ENCODE data around the gene FAM234B.
"Not testable (repeated sequence)": the region's sequence is repeated elsewhere in the genome, so short reads cannot be mapped to it uniquely, and the experiment has no call there.

Gene FAM234B

DNA sequence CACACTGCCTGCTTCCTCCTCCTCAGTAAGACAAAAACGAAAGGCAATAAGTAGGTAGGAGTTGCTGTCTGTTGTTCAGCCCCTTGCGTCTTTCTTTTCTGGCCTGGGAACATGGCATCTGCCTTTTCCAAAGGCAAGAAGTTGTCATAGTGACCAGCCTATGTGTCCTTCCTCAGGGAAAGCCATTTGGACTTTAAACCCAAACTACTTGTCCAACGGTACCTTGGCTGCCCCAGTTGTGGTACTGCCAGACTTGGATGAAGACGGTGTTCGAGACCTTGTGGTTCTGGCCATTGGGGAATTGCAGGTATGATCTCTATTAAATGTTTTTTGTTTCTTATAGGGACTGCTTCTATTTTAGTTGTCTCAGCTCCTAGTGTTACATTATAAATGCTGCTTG, 18.5 kb downstream of the FAM234B start:
- no peak for DNase-seq

- DNase-seq, result no peak
Measured at GRCh38 chr12:13066014-13066413, 21.8 kb downstream of the FAM234B start.

DNA sequence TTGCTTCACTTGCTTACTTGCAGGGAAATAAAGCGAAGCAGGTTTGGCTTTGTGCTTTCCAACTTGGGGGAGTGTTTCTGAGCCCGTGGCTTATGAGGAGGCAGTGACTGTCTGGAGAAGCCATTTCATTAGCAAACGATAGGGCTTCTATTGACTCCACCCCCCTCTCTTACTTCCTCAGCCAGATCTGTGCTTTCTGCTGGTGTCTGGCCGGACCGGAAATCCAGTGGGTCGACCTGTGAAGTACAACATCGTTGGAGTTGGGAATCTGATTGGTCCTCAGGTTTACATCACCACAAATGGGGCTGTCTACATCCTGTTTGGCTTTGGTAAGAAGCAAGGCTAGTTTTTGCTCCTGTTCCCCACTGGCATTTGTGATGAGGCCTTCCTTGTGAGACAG, 22.3 kb downstream of the FAM234B start:
- DNase-seq, result no peak

GRCh38 chr12:13067322-13067721, 23.1 kb downstream of the FAM234B start:
- no peak for DNase-seq

DNA sequence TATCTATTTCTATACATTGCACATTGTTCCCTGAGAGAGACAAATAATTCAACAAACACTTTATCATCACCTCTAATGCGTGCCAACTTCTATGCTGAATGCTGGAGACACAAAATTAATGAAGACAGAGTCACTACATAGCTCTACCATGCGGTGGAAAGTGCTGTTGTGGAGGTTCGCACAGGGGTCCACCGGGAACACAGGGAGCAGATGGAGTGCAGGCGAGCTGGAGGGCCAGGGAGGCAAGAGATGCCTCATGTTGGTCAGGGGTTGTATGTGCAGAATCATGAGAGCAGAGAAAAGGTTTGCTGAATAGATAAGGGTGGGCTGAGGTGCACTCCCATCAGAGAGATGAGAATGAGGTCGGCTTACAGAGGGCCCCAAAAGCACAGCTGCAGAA, 25.2 kb downstream of the FAM234B start:
- DNase-seq, result no peak

DNA sequence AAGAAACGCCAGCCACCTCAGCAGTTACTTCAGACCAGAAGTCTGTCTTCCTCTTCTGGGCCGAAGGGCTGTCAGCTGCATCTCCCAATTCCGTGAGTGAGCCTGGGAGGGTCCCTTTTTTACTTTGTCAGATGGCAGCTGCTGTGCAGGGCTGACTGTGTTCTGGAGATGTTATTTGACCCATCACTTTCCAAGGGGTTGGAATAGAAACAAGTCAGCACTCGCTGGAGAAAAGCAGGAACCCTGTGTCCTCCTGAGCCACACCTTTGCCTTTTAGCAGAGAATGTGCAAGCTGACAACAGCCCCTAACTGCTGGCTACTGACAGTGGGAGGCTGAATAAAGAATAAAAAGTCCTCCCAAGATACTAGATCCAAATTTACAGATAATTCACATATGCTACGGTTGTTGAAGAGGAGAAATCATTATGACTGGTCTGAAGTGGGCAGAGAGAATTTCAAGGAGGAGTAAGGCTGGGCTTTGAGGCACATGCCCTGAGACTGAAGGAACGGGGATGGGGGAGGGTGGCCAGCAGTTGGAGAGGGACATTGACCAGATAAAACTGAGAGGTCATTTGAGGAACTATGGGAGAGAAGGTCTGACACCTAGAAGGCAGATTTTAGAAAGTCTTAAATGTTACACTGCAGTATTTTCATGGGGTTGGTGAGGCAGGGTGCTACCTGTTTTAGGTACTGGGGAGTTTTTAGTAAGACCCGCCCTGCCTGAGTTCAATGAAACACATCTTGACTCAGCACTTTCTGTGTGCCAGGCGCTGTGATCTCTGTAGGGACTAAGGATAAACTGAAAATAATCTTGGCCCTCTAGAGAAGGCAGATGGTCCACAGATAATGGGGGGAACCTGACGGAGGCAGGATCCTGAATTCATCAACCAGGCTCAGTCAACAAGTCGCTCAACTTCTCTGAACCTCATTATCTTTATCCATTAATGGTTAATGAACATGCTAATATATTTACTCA, 27.4 kb downstream of the FAM234B start:
- DNase-seq, result no peak

DNA sequence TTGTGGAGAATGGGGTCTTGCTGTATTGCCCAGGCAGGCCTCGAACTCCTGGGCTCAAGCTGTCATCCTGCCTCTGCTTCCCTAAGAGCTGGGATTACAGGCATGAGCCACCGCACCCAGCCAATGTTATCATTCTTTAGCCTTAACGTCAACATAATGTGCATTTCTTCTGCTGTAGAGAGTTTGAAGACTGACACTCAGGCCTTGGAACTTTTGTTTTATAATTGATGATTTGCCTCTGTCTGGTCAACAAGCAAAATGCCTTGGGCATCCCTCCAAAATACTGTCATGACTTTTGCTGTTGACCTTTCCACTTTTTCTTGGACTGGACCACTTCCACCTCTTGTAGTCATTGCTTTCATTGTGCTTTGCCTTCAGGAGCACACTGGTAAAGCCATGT, 29.0 kb downstream of the FAM234B start:
- no peak for DNase-seq

DNA sequence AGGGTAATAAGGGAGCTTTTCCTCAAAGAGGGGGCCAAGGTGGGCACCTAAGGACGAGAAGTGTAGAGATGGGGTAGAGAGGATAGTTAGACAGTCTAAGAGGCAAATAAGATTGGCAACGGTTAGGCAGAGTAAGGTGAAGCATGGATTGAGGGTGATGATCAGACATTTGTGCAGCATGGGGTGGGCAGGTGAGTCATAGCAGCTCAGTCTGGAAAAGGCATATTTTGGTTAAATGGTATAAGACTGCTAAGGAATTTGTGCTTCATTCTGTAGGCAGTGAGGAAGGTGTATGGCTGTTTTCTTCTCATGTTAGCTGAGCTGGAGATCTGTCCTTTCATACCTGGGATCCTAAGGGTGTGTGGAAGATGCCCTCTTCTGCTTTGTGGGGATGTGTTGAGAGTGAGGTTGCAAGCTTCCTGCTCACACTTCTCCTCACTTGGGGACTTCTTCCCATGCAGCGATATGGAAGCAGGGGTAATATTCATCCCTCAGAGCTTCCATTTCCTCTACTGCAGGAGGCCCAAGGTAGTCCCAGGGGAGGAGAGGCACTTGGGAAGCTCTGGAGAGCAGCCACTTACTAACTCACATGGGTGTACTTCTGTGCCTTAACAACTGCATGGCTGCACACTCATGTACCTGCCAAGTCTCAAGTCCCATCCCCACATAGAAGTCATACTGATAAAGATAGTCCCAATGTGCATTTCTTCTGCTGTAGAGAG, 30.4 kb downstream of the FAM234B start:
- no peak for DNase-seq

GRCh38 chr12:13075118-13075480, 30.9 kb downstream of the FAM234B start:
- no peak for DNase-seq

DNA sequence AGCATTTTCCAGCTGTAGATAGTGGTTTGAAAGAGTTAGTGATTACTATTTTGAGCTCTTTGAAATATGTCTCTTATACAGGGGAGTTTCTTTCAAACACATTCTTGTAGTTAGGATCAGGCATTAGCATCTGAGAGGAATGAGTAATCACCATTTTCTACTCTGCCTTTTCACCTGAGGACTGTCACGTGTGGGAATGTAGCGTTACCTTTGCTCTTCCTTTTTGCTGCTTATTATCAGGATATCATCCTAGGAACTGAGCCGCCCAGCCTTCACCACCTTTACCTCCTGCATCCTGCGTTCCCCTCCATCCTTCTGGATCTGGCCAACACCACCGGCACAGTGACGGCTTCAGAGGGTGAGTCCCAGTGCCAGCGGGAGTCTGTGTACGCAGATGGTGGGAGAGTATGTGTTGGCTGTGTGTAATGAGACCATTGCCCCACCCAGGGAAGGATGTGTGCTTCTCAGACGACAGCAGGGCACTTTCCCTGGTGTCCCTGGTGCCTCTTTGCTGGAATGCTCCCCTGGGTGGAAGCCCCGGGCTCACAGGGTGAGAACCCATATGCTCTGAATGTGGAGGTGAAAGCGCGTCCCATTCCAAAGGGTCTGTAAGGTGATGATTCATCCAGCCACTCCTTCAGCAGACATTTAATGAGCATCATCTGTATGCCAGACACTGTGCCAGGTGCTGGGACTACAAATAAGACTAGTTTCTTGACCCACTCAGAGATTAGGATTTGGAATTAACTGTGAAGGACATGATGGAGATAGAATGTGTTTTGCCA, 31.8 kb downstream of the FAM234B start:
- DNase-seq, result no peak

DNA sequence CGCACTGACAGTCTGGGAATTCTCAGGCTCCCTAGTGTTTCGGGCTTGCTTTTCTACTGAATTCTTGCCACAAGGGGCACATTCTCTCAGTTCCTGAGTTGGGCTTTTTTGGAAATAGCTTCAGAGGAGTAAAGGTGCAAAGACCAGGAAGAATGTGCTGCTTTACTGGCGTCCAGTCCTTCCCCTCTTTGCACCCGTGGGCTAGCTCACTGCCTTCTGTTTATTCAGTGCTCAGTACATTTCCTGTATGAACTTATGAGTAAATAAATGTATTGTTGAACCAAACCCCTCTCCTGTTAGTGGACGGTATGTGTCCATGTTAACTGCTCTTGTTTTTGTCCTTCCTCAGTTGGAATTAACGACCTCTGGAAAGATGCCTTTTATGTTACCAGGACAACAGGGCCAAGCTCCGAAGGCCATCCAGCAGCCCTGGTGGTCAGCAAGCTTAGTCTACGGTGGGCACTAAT, 35.3 kb downstream of the FAM234B start:
- DNase-seq, result no peak

- DNase-seq, result no peak
Measured at GRCh38 chr12:13080266-13080665, 36.1 kb downstream of the FAM234B start.

DNA sequence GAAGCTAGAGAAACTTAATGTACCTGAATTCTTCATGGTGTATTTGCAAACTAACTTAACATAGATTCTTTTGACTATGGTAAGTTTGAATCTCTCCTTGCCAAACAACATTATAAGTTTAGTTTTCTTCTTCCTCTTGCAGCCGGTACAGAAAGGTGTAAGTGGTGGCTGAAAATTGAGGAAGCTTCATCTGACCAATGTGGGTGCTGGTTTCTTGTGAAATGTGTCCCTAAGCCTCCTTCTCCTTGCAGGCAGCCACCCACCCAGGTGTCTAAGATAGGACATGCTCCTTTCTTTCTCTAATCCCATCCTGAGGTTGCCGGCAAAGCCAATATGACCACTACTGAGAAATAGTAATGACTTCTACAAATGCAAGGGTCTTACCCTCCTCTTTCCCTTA, 38.7 kb downstream of the FAM234B start:
- no peak for DNase-seq

GRCh38 chr12:13083638-13084037, 39.5 kb downstream of the FAM234B start:
- not testable (repeated sequence) for DNase-seq

GRCh38 chr12:13084898-13085640, 40.9 kb downstream of the FAM234B start:
- DNase-seq, result no peak

GRCh38 chr12:13085968-13086686, 41.9 kb downstream of the FAM234B start:
- DNase-seq, result no peak

- DNase-seq, result no peak
Measured at GRCh38 chr12:13087766-13088165, 43.6 kb downstream of the FAM234B start.

DNA sequence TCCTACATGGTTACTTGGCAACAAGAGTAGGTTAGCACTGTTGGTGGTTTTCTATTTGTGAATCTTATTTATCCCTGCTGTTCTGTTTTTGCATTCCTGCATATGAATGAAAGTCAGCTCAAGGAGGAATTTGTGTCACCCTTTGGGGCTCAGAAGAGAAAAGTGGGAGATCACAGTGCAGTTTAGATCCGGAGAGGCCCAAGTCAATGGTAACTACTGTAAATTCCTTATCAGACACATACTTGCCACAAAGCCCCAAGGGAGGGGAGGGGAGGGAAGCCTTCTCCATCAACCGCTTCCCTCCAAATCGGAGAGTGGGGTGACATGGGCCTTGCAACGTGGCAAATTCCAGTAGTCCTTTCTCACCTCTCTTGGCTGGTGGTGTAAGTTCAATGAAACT, 44.3 kb downstream of the FAM234B start:
- DNase-seq, result no peak

GRCh38 chr12:13090054-13090453, 45.9 kb downstream of the FAM234B start:
- no peak for DNase-seq

DNA sequence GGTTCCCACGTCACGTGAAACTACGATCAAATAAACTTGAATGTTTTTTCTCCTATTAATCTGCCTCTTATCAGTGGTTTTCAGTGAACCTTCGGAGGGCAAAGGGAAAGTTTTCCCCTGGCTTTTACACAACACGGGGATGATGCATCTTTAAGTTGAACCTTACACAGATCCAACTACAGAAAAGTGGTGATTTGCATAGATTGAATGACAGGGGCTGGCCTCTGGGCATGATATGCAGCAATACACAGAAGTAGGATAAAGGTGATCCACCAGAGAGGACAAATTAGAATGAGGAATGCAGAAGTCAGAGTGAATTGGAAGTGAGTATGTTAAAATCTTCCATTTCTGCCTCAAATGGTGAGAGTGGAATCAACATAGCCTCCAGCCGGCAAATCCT, 47.7 kb downstream of the FAM234B start:
- DNase-seq, result no peak

DNA sequence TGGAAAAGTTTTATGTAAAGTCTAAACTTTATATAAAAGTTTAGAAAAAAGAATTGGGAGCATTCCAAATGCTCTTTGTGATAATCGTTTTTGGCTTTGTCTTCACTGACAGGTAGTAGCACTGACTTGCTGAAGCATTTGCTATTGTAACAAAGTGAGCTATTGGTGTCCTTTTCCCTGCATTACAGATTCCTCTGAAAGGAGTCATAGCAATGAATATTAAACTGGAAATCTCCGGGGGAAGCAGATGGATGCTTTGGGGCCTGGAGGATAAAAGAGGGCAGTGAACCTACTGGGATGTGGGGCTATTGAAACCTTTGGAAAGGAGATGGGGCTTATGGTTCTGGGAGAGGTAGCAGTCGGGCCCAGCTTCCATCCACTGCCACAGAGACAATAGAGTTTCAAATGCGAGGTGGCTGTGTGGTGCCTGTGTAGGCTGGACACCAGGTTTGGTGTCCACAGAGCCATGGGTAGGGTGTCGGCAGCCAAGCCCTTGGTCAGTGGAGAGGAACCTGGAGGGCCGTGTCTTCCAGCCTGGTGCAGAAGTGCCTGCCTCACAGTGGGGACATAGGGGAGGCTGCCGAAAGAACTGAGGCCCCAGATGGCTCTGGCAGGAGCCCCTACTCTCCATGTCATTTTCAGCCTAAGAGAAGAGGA, 49.1 kb downstream of the FAM234B start:
- no peak for DNase-seq
